ENCODE data around the gene GHR.

Gene GHR

DNA sequence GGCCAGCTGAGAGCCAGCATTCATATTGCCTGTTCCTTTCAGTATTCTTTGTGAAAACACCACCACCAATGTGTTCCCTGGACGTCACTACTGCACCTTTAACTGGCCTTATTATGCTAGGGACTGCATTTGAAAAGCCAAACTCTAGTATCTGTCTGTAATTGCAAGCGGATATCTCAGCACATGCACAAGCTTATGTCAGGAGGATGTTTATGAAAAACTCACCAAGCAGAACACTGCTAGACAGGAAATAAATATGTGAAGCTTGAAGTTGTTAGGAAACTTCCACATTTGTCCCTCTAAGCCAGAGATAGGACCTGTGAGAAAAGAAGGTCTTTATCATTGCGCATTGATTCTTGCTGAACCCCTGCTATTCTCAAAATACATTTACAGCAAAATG lies 198.0 kb downstream of the GHR start:
- WGBS (ENCODE audit: insufficient coverage, insufficient read length) = no CpG with 5 or more reads among the region's 3 CpGs
- no peak overlapping the region for H3K4me3 ChIP-seq (ENCODE audit: low read length)
- H3K36me3 ChIP-seq (ENCODE audit: control insufficient read depth, insufficient read depth, low read length) = no peaks in the 10 kb centered on the region
- no peaks in the 10 kb centered on the region for H3K9me3 ChIP-seq (ENCODE audit: control insufficient read depth, insufficient read depth, low read length)
- no peak overlapping the region for H3K27ac ChIP-seq (ENCODE audit: low read length)
- no peak for DNase-seq (ENCODE audit: low read depth, low spot score)
- H3K4me1 ChIP-seq (ENCODE audit: control insufficient read depth, insufficient read depth, low read length) = no peaks in the 10 kb centered on the region
- no peaks in the 10 kb centered on the region for H3K27me3 ChIP-seq (ENCODE audit: control insufficient read depth, insufficient read depth, low read length)

DNA sequence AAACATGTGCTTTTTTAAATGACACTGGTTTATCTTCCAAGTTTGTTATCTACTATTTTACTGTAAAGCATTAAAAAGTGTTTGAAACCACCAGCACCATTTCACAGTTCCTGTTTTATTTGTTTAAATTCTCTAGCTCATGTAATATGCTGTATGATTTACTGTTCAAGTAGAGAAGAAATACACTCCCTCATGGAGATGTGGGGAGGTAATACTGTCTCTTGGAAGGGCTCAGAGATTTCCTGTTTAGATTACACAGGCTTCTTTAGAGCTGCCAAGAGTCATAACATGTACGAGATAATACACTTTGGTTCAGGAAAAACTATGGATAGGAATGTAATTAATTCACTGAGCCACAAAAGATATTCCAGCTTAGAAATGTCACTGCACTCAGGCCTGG lies 198.4 kb downstream of the GHR start:
- H3K9me3 ChIP-seq (ENCODE audit: control insufficient read depth, insufficient read depth, low read length) = no peaks in the 10 kb centered on the region
- no peaks in the 10 kb centered on the region for H3K27me3 ChIP-seq (ENCODE audit: control insufficient read depth, insufficient read depth, low read length)
- no peak overlapping the region for H3K4me3 ChIP-seq (ENCODE audit: low read length)
- peaks cover 2% of the 10 kb centered on the region; the same call in 1 of the 2 replicates for H3K4me1 ChIP-seq (ENCODE audit: control insufficient read depth, insufficient read depth, low read length)
- H3K27ac ChIP-seq (ENCODE audit: low read length) = no peak overlapping the region
- no peaks in the 10 kb centered on the region for H3K36me3 ChIP-seq (ENCODE audit: control insufficient read depth, insufficient read depth, low read length)
- no peak for DNase-seq (ENCODE audit: low read depth, low spot score)
- no CpG with 5 or more reads among the region's 1 CpG for WGBS (ENCODE audit: insufficient coverage, insufficient read length)

DNA sequence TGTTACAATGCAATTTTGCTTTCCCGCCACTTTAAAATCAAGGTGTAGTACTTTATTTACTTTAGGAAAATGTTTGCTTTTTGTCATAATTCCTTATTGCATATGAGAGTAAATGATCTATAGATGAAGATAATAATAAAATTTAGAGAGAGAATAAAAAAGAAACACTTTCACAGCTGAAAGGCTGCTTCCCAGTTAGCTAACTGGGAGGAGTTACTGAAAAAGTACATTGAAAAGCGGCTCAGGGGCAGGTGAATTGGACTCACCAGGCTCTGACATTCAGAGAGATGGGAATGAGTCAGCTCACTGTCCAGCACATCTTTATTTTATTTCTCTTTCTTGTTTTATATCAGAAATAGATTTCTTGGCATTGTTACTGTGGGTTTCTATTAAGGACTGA lies 201.7 kb downstream of the GHR start:
- no peaks in the 10 kb centered on the region for H3K36me3 ChIP-seq (ENCODE audit: control insufficient read depth, insufficient read depth, low read length)
- H3K4me3 ChIP-seq (ENCODE audit: low read length) = no peak overlapping the region
- no peaks in the 10 kb centered on the region for H3K27me3 ChIP-seq (ENCODE audit: control insufficient read depth, insufficient read depth, low read length)
- DNase-seq (ENCODE audit: low read depth, low spot score) = no peak
- no peak overlapping the region for H3K27ac ChIP-seq (ENCODE audit: low read length)
- H3K9me3 ChIP-seq (ENCODE audit: control insufficient read depth, insufficient read depth, low read length) = no peaks in the 10 kb centered on the region
- H3K4me1 ChIP-seq (ENCODE audit: control insufficient read depth, insufficient read depth, low read length) = peaks cover 2% of the 10 kb centered on the region; the same call in 1 of the 2 replicates
- no CpG with 5 or more reads among the region's 2 CpGs for WGBS (ENCODE audit: insufficient coverage, insufficient read length)

DNA sequence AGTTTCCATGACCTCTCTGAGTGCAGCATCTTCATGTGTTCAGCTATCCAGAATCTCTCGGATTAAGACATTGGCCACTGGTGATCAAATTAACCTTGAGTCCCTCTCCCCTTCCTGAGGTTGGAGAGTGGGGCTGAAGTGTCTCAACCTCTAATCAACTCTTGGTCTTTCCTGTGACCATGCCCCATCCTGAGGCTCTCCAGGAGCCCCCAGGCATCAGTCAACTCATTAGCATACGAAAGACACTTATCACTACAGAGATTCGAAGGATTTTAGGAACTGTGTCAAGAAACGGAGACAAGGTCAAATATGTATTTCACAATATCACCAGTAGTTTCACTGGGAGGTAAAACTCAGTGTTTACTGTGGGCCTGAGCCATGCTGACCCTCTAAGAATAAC lies 203.2 kb downstream of the GHR start:
- no peaks in the 10 kb centered on the region for H3K9me3 ChIP-seq (ENCODE audit: control insufficient read depth, insufficient read depth, low read length)
- H3K36me3 ChIP-seq (ENCODE audit: control insufficient read depth, insufficient read depth, low read length) = no peaks in the 10 kb centered on the region
- no peak overlapping the region for H3K27ac ChIP-seq (ENCODE audit: low read length)
- DNase-seq (ENCODE audit: low read depth, low spot score) = no peak
- H3K27me3 ChIP-seq (ENCODE audit: control insufficient read depth, insufficient read depth, low read length) = no peaks in the 10 kb centered on the region
- H3K4me1 ChIP-seq (ENCODE audit: control insufficient read depth, insufficient read depth, low read length) = peaks cover 2% of the 10 kb centered on the region; the same call in 1 of the 2 replicates
- no peak overlapping the region for H3K4me3 ChIP-seq (ENCODE audit: low read length)
- no CpG with 5 or more reads among the region's 4 CpGs for WGBS (ENCODE audit: insufficient coverage, insufficient read length)

DNA sequence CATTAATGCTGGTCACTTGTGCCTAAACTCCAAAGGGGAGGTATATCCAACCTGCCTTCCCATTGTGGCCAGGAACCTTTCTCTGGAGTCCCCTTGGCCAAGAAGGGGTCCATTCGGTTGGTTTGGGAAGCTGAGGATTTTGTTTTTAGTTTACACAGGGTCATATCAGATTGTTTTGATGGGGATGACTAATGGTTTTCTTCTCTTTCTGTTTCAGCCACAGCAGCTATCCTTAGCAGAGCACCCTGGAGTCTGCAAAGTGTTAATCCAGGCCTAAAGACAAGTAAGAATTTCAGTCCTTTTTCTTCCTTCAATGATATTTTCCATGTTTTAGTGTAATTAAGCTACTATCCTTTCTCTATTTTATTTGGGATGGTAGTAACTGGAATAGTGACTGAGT lies 205.6 kb downstream of the GHR start:
- Histone ChIP-seq H3K4me3 (ENCODE audit: low read length) (no peak overlapping the region), H3K36me3 (ENCODE audit: control insufficient read depth, insufficient read depth, low read length) (no peaks in the 10 kb centered on the region), H3K27ac (ENCODE audit: low read length) (no peak overlapping the region), H3K9me3 (ENCODE audit: control insufficient read depth, insufficient read depth, low read length) (no peaks in the 10 kb centered on the region), H3K27me3 (ENCODE audit: control insufficient read depth, insufficient read depth, low read length) (no peaks in the 10 kb centered on the region), H3K4me1 (ENCODE audit: control insufficient read depth, insufficient read depth, low read length) (peaks cover 2% of the 10 kb centered on the region; the same call in 1 of the 2 replicates)
- no peak for DNase-seq (ENCODE audit: low read depth, low spot score)
- no CpG with 5 or more reads among the region's 1 CpG for WGBS (ENCODE audit: insufficient coverage, insufficient read length)

DNA sequence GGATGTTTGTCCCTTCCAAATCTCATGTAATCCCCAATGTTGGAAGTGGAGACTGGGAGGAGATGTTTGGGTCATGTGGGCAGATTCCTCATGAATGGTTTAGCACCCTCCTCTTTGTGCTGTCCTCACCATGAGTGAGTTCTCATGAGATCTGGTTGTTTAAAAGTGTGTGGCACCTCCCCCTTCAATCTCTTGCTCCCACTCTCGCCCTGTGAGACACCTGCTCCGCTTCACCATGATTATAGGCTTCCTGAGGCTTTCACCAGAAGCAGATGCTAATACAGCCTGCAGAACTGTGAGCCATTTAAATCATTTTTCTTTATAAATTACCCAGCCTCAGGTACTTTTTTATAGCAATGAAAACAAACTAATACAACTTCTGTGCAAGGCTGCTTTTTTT lies 206.0 kb downstream of the GHR start:
- no CpG with 5 or more reads among the region's 2 CpGs for WGBS (ENCODE audit: insufficient coverage, insufficient read length)
- no peaks in the 10 kb centered on the region for H3K36me3 ChIP-seq (ENCODE audit: control insufficient read depth, insufficient read depth, low read length)
- peaks cover 2% of the 10 kb centered on the region; the same call in 1 of the 2 replicates for H3K4me1 ChIP-seq (ENCODE audit: control insufficient read depth, insufficient read depth, low read length)
- no peak for DNase-seq (ENCODE audit: low read depth, low spot score)
- H3K4me3 ChIP-seq (ENCODE audit: low read length) = no peak overlapping the region
- no peaks in the 10 kb centered on the region for H3K9me3 ChIP-seq (ENCODE audit: control insufficient read depth, insufficient read depth, low read length)
- no peak overlapping the region for H3K27ac ChIP-seq (ENCODE audit: low read length)
- H3K27me3 ChIP-seq (ENCODE audit: control insufficient read depth, insufficient read depth, low read length) = no peaks in the 10 kb centered on the region

DNA sequence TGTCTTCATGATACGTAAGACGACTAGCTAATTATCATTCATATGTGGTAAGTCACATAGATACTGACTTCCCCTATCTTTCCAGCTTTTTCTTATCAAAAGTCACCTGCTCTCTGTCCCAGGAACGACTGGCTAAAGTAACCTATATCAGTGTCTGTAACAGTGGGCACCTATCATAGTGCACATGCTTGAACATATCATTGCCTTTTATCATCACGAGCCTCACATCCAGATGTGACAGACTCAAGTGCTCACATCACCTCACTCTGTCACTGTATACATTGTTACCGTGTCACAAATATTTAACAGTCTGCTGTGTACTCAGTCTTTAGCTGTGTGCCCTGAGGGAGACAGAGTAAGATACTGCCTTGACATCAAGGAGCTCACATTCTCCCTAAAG lies 208.0 kb downstream of the GHR start:
- H3K4me3 ChIP-seq (ENCODE audit: low read length) = no peak overlapping the region
- DNase-seq (ENCODE audit: low read depth, low spot score) = no peak
- H3K27me3 ChIP-seq (ENCODE audit: control insufficient read depth, insufficient read depth, low read length) = no peaks in the 10 kb centered on the region
- H3K4me1 ChIP-seq (ENCODE audit: control insufficient read depth, insufficient read depth, low read length) = peaks cover 2% of the 10 kb centered on the region; the same call in 1 of the 2 replicates
- no peaks in the 10 kb centered on the region for H3K36me3 ChIP-seq (ENCODE audit: control insufficient read depth, insufficient read depth, low read length)
- no CpG with 5 or more reads among the region's 5 CpGs for WGBS (ENCODE audit: insufficient coverage, insufficient read length)
- no peak overlapping the region for H3K27ac ChIP-seq (ENCODE audit: low read length)
- H3K9me3 ChIP-seq (ENCODE audit: control insufficient read depth, insufficient read depth, low read length) = no peaks in the 10 kb centered on the region

DNA sequence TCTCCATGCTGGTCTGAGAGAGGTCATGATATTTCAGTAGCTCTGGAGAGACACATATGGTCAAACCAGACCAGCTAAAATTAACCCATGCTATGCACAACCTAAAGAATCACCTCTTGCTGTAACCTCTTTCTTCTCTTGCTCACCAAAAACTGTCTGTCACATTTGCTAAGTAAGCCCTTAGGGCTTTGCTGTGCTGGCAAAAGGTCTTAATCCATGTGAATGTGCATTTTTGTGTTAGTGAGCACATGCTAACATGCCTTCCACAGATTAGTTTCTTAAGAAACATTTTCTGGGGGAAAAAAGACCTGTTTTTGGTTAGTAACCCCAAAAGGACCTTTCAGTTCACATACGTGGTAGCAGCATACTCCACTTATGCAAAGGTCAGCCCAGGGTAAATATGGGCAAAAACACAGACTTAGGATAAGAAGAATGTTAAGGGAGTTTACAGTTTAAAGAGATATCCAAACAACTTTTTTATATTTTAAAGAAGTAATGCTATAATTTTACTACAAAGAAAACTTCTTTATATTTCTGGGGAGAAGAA lies 209.2 kb downstream of the GHR start:
- no peaks in the 10 kb centered on the region for H3K4me1 ChIP-seq (ENCODE audit: control insufficient read depth, insufficient read depth, low read length)
- no peaks in the 10 kb centered on the region for H3K9me3 ChIP-seq (ENCODE audit: control insufficient read depth, insufficient read depth, low read length)
- DNase-seq (ENCODE audit: low read depth, low spot score) = no peak
- no peak overlapping the region for H3K4me3 ChIP-seq (ENCODE audit: low read length)
- H3K27ac ChIP-seq (ENCODE audit: low read length) = no peak overlapping the region
- H3K27me3 ChIP-seq (ENCODE audit: control insufficient read depth, insufficient read depth, low read length) = no peaks in the 10 kb centered on the region
- no CpG with 5 or more reads among the region's 1 CpG for WGBS (ENCODE audit: insufficient coverage, insufficient read length)
- H3K36me3 ChIP-seq (ENCODE audit: control insufficient read depth, insufficient read depth, low read length) = no peaks in the 10 kb centered on the region

DNA sequence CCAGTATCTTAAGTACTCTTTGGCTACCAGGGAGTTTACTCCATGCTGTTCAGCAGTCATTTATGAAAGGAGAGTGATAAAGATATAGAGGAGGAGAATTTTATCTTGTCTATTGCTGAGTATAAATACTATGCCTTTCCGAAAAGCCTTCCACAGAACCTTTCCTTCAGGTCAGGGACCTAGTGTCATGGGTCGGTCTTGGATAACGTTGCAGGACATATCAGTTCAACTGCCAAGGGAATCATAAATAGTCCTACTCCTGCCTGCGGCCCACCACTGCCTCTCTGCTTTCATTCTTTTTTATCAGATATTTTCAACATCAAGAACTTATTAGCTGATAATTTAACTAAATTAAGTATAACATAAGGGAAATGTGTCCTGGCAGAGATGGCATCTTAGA lies 211.3 kb downstream of the GHR start:
- no peaks in the 10 kb centered on the region for H3K27me3 ChIP-seq (ENCODE audit: control insufficient read depth, insufficient read depth, low read length)
- H3K9me3 ChIP-seq (ENCODE audit: control insufficient read depth, insufficient read depth, low read length) = no peaks in the 10 kb centered on the region
- no peaks in the 10 kb centered on the region for H3K4me1 ChIP-seq (ENCODE audit: control insufficient read depth, insufficient read depth, low read length)
- no peak for DNase-seq (ENCODE audit: low read depth, low spot score)
- no CpG with 5 or more reads among the region's 4 CpGs for WGBS (ENCODE audit: insufficient coverage, insufficient read length)
- H3K27ac ChIP-seq (ENCODE audit: low read length) = no peak overlapping the region
- H3K36me3 ChIP-seq (ENCODE audit: control insufficient read depth, insufficient read depth, low read length) = no peaks in the 10 kb centered on the region
- H3K4me3 ChIP-seq (ENCODE audit: low read length) = no peak overlapping the region

DNA sequence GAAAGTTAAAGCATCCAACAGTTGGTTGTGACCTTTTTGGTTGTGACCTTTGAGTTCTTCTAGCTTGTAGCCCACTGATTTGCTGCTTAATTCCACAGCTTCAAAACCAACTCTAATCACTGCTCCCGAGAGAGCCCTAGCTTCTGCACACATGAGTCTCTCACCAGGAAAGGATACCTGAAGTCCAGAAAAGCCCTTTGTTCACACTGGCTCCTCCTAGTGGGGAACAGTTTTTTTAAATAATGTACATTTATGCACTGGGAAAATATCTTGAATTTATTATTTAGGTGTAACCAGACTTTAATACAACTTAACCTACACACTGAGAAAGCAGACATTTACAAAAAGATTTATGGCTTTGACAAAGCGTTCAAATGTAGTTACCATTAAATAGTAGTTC lies 213.2 kb downstream of the GHR start:
- no peaks in the 10 kb centered on the region for H3K4me1 ChIP-seq (ENCODE audit: control insufficient read depth, insufficient read depth, low read length)
- H3K36me3 ChIP-seq (ENCODE audit: control insufficient read depth, insufficient read depth, low read length) = no peaks in the 10 kb centered on the region
- H3K4me3 ChIP-seq (ENCODE audit: low read length) = no peak overlapping the region
- no peak for DNase-seq (ENCODE audit: low read depth, low spot score)
- H3K9me3 ChIP-seq (ENCODE audit: control insufficient read depth, insufficient read depth, low read length) = no peaks in the 10 kb centered on the region
- no peaks in the 10 kb centered on the region for H3K27me3 ChIP-seq (ENCODE audit: control insufficient read depth, insufficient read depth, low read length)
- no peak overlapping the region for H3K27ac ChIP-seq (ENCODE audit: low read length)
- WGBS (ENCODE audit: insufficient coverage, insufficient read length) = no CpG with 5 or more reads among the region's 2 CpGs

DNA sequence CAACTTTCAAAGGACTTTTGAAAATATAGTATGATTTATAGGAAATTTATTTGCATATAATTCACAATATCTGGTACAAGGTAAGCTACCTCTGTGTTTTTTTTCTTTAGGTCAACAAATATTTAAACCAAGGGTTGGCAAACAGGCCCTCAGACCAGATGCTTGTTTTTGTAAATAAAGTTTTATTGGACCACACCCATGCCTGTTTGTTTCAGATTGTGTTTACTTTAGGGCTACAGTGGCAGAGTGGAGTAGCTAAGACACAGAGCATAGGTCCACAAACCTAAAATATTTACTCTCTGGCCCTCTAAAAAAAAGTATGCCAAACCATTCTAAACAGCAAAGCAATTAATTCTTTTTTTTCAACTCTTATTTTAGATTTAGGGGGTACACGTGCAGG lies 213.7 kb downstream of the GHR start:
- Histone ChIP-seq H3K36me3 (ENCODE audit: control insufficient read depth, insufficient read depth, low read length) (no peaks in the 10 kb centered on the region), H3K9me3 (ENCODE audit: control insufficient read depth, insufficient read depth, low read length) (no peaks in the 10 kb centered on the region), H3K4me3 (ENCODE audit: low read length) (no peak overlapping the region), H3K27me3 (ENCODE audit: control insufficient read depth, insufficient read depth, low read length) (no peaks in the 10 kb centered on the region), H3K4me1 (ENCODE audit: control insufficient read depth, insufficient read depth, low read length) (no peaks in the 10 kb centered on the region), H3K27ac (ENCODE audit: low read length) (no peak overlapping the region)
- no CpG with 5 or more reads among the region's 1 CpG for WGBS (ENCODE audit: insufficient coverage, insufficient read length)
- no peak for DNase-seq (ENCODE audit: low read depth, low spot score)
